Measurements from ENCODE around the gene SV2C. TPM values are rescaled to one million over a fixed set of nuclear protein-coding genes. Genes with fewer than 3 reads are reported as not detected.

SV2C gene
- total and polyA plus RNA-seq, 4 experiments from 2014 or later: 0.02 TPM; not detected in 3

GRCh38 chr5:76152161-76152560, 69.0 kb downstream of the SV2C start:
- Mint-ChIP-seq H3K4me3 (no peak overlapping the region), H3K27me3 (peaks cover 3 to 14% of the 10 kb centered on the region in 2 donors), H3K9me3 (peaks cover 6 to 18% (median 13%) of the 10 kb centered on the region in 8 donors), H3K36me3 (peaks cover 0 to 4% of the 10 kb centered on the region in 2 donors), H3K4me1 (peaks cover 0 to 1% (median 0%) of the 10 kb centered on the region in 4 donors), H3K27ac (no peak overlapping the region)
- intact Hi-C loops (cut with micrococcal nuclease): no loop called here
- no peaks in the 10 kb centered on the region for H3K4me1 ChIP-seq (ENCODE audit: insufficient read depth, low read length)
- no peaks in the 10 kb centered on the region for H3K36me3 ChIP-seq (ENCODE audit: insufficient read depth, low read length)
- H3K27me3 ChIP-seq (ENCODE audit: insufficient read depth, low read length): no peaks in the 10 kb centered on the region
- H3K9me3 ChIP-seq (ENCODE audit: control insufficient read depth in 1 of 2, low read length in 2 of 2): no peaks in the 10 kb centered on the region
- POLR2A ChIA-PET (ENCODE audit: partially characterized antibody): no interaction called here
- H3K27ac ChIP-seq (ENCODE audit: low read depth, low read length): no peak overlapping the region
- DNase-seq: no peak
- H3K4me3 ChIP-seq (ENCODE audit: low read length in 2 of 2): no peak overlapping the region
- CTCF ChIA-PET (ENCODE audit: partially characterized antibody): interaction anchor here (2.2 kb wide), 1 partner anchor 23 kb away, joined by 9 read pairs; no protein-coding TSS in a partner anchor

- CTCF ChIA-PET (ENCODE audit: partially characterized antibody): interaction anchor here (2.2 kb wide), 1 partner anchor 23 kb away, joined by 9 read pairs; no protein-coding TSS in a partner anchor
- intact Hi-C loops (cut with micrococcal nuclease): no loop called here
- Histone ChIP-seq H3K4me3 (ENCODE audit: low read length in 2 of 2) (no peak overlapping the region), H3K4me1 (ENCODE audit: insufficient read depth, low read length) (no peaks in the 10 kb centered on the region), H3K27me3 (ENCODE audit: insufficient read depth, low read length) (no peaks in the 10 kb centered on the region), H3K27ac (ENCODE audit: low read depth, low read length) (no peak overlapping the region), H3K36me3 (ENCODE audit: insufficient read depth, low read length) (no peaks in the 10 kb centered on the region), H3K9me3 (ENCODE audit: control insufficient read depth in 1 of 2, low read length in 2 of 2) (no peaks in the 10 kb centered on the region)
- Mint-ChIP-seq H3K4me1 (peaks cover 0 to 1% (median 0%) of the 10 kb centered on the region in 4 donors), H3K27me3 (peaks cover 4 to 14% of the 10 kb centered on the region in 2 donors), H3K9me3 (peaks cover 6 to 21% (median 15%) of the 10 kb centered on the region in 8 donors), H3K4me3 (no peak overlapping the region), H3K36me3 (peaks cover 0 to 4% of the 10 kb centered on the region in 2 donors), H3K27ac (no peak overlapping the region)
- DNase-seq: no peak
- POLR2A ChIA-PET (ENCODE audit: partially characterized antibody): no interaction called here
These were observed 69.5 kb downstream of the SV2C start for GRCh38 chr5:76152700-76153099.

- intact Hi-C loops (cut with micrococcal nuclease): no loop called here
- no peaks in the 10 kb centered on the region for H3K4me1 ChIP-seq (ENCODE audit: insufficient read depth, low read length)
- H3K27ac ChIP-seq (ENCODE audit: low read depth, low read length): no peak overlapping the region
- POLR2A ChIA-PET (ENCODE audit: partially characterized antibody): no interaction called here
- peaks cover 0 to 4% of the 10 kb centered on the region in 2 donors for H3K36me3 Mint-ChIP-seq
- H3K27me3 Mint-ChIP-seq: peaks cover 4 to 14% of the 10 kb centered on the region in 2 donors
- H3K9me3 Mint-ChIP-seq: peaks cover 6 to 21% (median 15%) of the 10 kb centered on the region in 8 donors
- H3K4me3 Mint-ChIP-seq: no peak overlapping the region
- H3K9me3 ChIP-seq (ENCODE audit: control insufficient read depth in 1 of 2, low read length in 2 of 2): no peaks in the 10 kb centered on the region
- H3K27me3 ChIP-seq (ENCODE audit: insufficient read depth, low read length): no peaks in the 10 kb centered on the region
- no peak overlapping the region for H3K27ac Mint-ChIP-seq
- H3K36me3 ChIP-seq (ENCODE audit: insufficient read depth, low read length): no peaks in the 10 kb centered on the region
- no peak for DNase-seq
- no peak overlapping the region for H3K4me3 ChIP-seq (ENCODE audit: low read length in 2 of 2)
- peaks cover 0 to 1% (median 0%) of the 10 kb centered on the region in 4 donors for H3K4me1 Mint-ChIP-seq
- CTCF ChIA-PET (ENCODE audit: partially characterized antibody): interaction anchor here (2.2 kb wide), 1 partner anchor 22 kb away, joined by 9 read pairs; no protein-coding TSS in a partner anchor
These were observed 70.1 kb downstream of the SV2C start for GRCh38 chr5:76153271-76153670.

GRCh38 chr5:76154009-76154690, 71.0 kb downstream of the SV2C start:
- no peaks in the 10 kb centered on the region for H3K9me3 ChIP-seq (ENCODE audit: control insufficient read depth in 1 of 2, low read length in 2 of 2)
- H3K36me3 ChIP-seq (ENCODE audit: insufficient read depth, low read length): no peaks in the 10 kb centered on the region
- no peak for DNase-seq
- CTCF ChIA-PET (ENCODE audit: partially characterized antibody): interaction anchor here (0.8 kb wide), 1 partner anchor 20 kb away, joined by 3 read pairs; no protein-coding TSS in a partner anchor
- peaks cover 6 to 21% (median 15%) of the 10 kb centered on the region in 8 donors for H3K9me3 Mint-ChIP-seq
- no peak overlapping the region for H3K27ac ChIP-seq (ENCODE audit: low read depth, low read length)
- H3K4me1 Mint-ChIP-seq: peaks cover 0 to 1% (median 0%) of the 10 kb centered on the region in 4 donors
- no peak overlapping the region for H3K4me3 ChIP-seq (ENCODE audit: low read length in 2 of 2)
- no peak overlapping the region for H3K4me3 Mint-ChIP-seq
- no peaks in the 10 kb centered on the region for H3K27me3 ChIP-seq (ENCODE audit: insufficient read depth, low read length)
- H3K27me3 Mint-ChIP-seq: peaks cover 4 to 14% of the 10 kb centered on the region in 2 donors
- intact Hi-C loops (cut with micrococcal nuclease): no loop called here
- no peak overlapping the region for H3K27ac Mint-ChIP-seq
- H3K4me1 ChIP-seq (ENCODE audit: insufficient read depth, low read length): no peaks in the 10 kb centered on the region
- peaks cover 0 to 4% of the 10 kb centered on the region in 2 donors for H3K36me3 Mint-ChIP-seq
- POLR2A ChIA-PET (ENCODE audit: partially characterized antibody): no interaction called here

GRCh38 chr5:76155536-76155935, 72.4 kb downstream of the SV2C start:
- Histone ChIP-seq H3K36me3 (ENCODE audit: insufficient read depth, low read length) (no peaks in the 10 kb centered on the region), H3K9me3 (ENCODE audit: control insufficient read depth in 1 of 2, low read length in 2 of 2) (no peaks in the 10 kb centered on the region), H3K27ac (ENCODE audit: low read depth, low read length) (no peak overlapping the region), H3K4me1 (ENCODE audit: insufficient read depth, low read length) (no peaks in the 10 kb centered on the region), H3K4me3 (ENCODE audit: low read length in 2 of 2) (no peak overlapping the region), H3K27me3 (ENCODE audit: insufficient read depth, low read length) (no peaks in the 10 kb centered on the region)
- intact Hi-C loops (cut with micrococcal nuclease): no loop called here
- ChIA-PET CTCF (ENCODE audit: partially characterized antibody) (interaction anchor here (1.0 to 1.8 kb wide), 3 partner anchors 10 to 20 kb away, joined by 4 to 6 read pairs (median 6); no protein-coding TSS in a partner anchor), POLR2A (ENCODE audit: partially characterized antibody) (interaction anchor here (1.0 kb wide), 1 partner anchor 19 kb away, joined by 3 read pairs; no protein-coding TSS in a partner anchor)
- H3K9me3 Mint-ChIP-seq: peaks cover 6 to 21% (median 15%) of the 10 kb centered on the region in 8 donors
- peaks cover 0 to 1% (median 0%) of the 10 kb centered on the region in 4 donors for H3K4me1 Mint-ChIP-seq
- H3K36me3 Mint-ChIP-seq: peaks cover 0 to 4% of the 10 kb centered on the region in 2 donors
- H3K27me3 Mint-ChIP-seq: peaks cover 4 to 14% of the 10 kb centered on the region in 2 donors
- no peak for DNase-seq
- no peak overlapping the region for H3K27ac Mint-ChIP-seq
- peak overlapping the region in 1 of 8 donors; percentile 6 for H3K4me3 Mint-ChIP-seq

- intact Hi-C loops (cut with micrococcal nuclease): no loop called here
- peaks cover 0 to 11% (median 3%) of the 10 kb centered on the region in 8 donors for H3K9me3 Mint-ChIP-seq
- Histone ChIP-seq H3K9me3 (ENCODE audit: control insufficient read depth in 1 of 2, low read length in 2 of 2) (no peaks in the 10 kb centered on the region), H3K36me3 (ENCODE audit: insufficient read depth, low read length) (no peaks in the 10 kb centered on the region), H3K4me3 (ENCODE audit: low read length in 2 of 2) (no peak overlapping the region), H3K27ac (ENCODE audit: low read depth, low read length) (no peak overlapping the region), H3K27me3 (ENCODE audit: insufficient read depth, low read length) (no peaks in the 10 kb centered on the region), H3K4me1 (ENCODE audit: insufficient read depth, low read length) (no peaks in the 10 kb centered on the region)
- no peaks in the 10 kb centered on the region for H3K36me3 Mint-ChIP-seq
- H3K27ac Mint-ChIP-seq: no peak overlapping the region
- H3K4me1 Mint-ChIP-seq: no peaks in the 10 kb centered on the region
- H3K27me3 Mint-ChIP-seq: peaks cover 2 to 4% of the 10 kb centered on the region in 2 donors
- no peak overlapping the region for H3K4me3 Mint-ChIP-seq
- CTCF ChIA-PET (ENCODE audit: partially characterized antibody): interaction anchor here (2.7 kb wide), 1 partner anchor 13 kb away, joined by 14 read pairs; no protein-coding TSS in a partner anchor
- POLR2A ChIA-PET (ENCODE audit: partially characterized antibody): no interaction called here
- no peak for DNase-seq
These were observed 79.2 kb downstream of the SV2C start for GRCh38 chr5:76162335-76162734.

GRCh38 chr5:76163111-76163628, 80.0 kb downstream of the SV2C start:
- H3K27ac ChIP-seq (ENCODE audit: low read depth, low read length): no peak overlapping the region
- H3K4me3 Mint-ChIP-seq: no peak overlapping the region
- no peaks in the 10 kb centered on the region for H3K27me3 ChIP-seq (ENCODE audit: insufficient read depth, low read length)
- H3K4me1 Mint-ChIP-seq: no peaks in the 10 kb centered on the region
- ChIA-PET POLR2A (ENCODE audit: partially characterized antibody) (interaction anchor here (0.5 kb wide), 1 partner anchor 868 kb away, joined by 3 read pairs; no protein-coding TSS in a partner anchor), CTCF (ENCODE audit: partially characterized antibody) (interaction anchor here (1.6 kb wide), 1 partner anchor 11 kb away, joined by 14 read pairs; no protein-coding TSS in a partner anchor)
- intact Hi-C loops (cut with micrococcal nuclease): no loop called here
- peaks cover 2 to 4% of the 10 kb centered on the region in 2 donors for H3K27me3 Mint-ChIP-seq
- H3K36me3 ChIP-seq (ENCODE audit: insufficient read depth, low read length): no peaks in the 10 kb centered on the region
- H3K36me3 Mint-ChIP-seq: no peaks in the 10 kb centered on the region
- H3K27ac Mint-ChIP-seq: no peak overlapping the region
- H3K4me3 ChIP-seq (ENCODE audit: low read length in 2 of 2): no peak overlapping the region
- H3K9me3 ChIP-seq (ENCODE audit: control insufficient read depth in 1 of 2, low read length in 2 of 2): no peaks in the 10 kb centered on the region
- no peaks in the 10 kb centered on the region for H3K4me1 ChIP-seq (ENCODE audit: insufficient read depth, low read length)
- peaks cover 0 to 10% (median 3%) of the 10 kb centered on the region in 8 donors for H3K9me3 Mint-ChIP-seq
- no peak for DNase-seq

Data from CD4-positive, alpha-beta memory T cell (primary cell).